H9 (cell line): ENCODE data around the gene SMDT1. TPM values are rescaled to one million over a fixed set of nuclear protein-coding genes. Genes with fewer than 3 reads are reported as not detected.

Experiments
- DNase-seq: peaks from one replicate; pipeline ENCODE4 v3.0.0-alpha.2; 2017
- H2AFZ ChIP-seq: one replicate; pipeline ENCODE4 v1.6.1; 2013; ENCODE audit warnings: mild to moderate bottlenecking, low read length, control low read depth, moderate library complexity
- H2AK5ac ChIP-seq: 2 replicates; pipeline ENCODE4 v1.6.1; 2013; ENCODE audit warnings: low read length, control low read depth, mixed read lengths; ENCODE audit not compliant: insufficient read length
- H2BK120ac ChIP-seq: one replicate; pipeline ENCODE4 v1.6.1; 2013; ENCODE audit warnings: low read depth, mild to moderate bottlenecking, low read length, control low read depth, inconsistent platforms; ENCODE audit not compliant: poor library complexity, severe bottlenecking
- H2BK12ac ChIP-seq: 2 replicates; pipeline ENCODE4 v1.6.1; 2013; ENCODE audit warnings: low read length, control low read depth, mixed read lengths, low read depth; ENCODE audit not compliant: insufficient read length
- H2BK15ac ChIP-seq: 2 replicates; pipeline ENCODE4 v1.6.1; 2013; ENCODE audit warnings: low read depth, low read length, control low read depth
- H2BK20ac ChIP-seq: one replicate; pipeline ENCODE4 v1.6.1; 2013; ENCODE audit warnings: low read depth, mild to moderate bottlenecking, low read length, control low read depth, inconsistent platforms; ENCODE audit not compliant: poor library complexity, severe bottlenecking
- H2BK5ac ChIP-seq: 2 replicates; pipeline ENCODE4 v1.6.1; 2013; ENCODE audit warnings: low read length, control low read depth, mixed read lengths; ENCODE audit not compliant: insufficient read length
- H3K14ac ChIP-seq: 2 replicates; pipeline ENCODE4 v1.6.1; 2013; ENCODE audit warnings: low read length, control low read depth; ENCODE audit not compliant: insufficient read depth
- H3K18ac ChIP-seq: 2 replicates; pipeline ENCODE4 v1.6.1; 2013; ENCODE audit warnings: low read depth, mild to moderate bottlenecking, mixed read lengths, low read length, control low read depth; ENCODE audit not compliant: insufficient read length
- H3K23ac ChIP-seq: 2 replicates; pipeline ENCODE4 v1.6.1; 2013; ENCODE audit warnings: low read length, control low read depth, mixed read lengths, low read depth; ENCODE audit not compliant: insufficient read length
- H3K23me2 ChIP-seq: 2 replicates; pipeline ENCODE4 v1.6.1; 2013; ENCODE audit warnings: low read depth, mild to moderate bottlenecking, mixed read lengths, low read length, control low read depth; ENCODE audit not compliant: insufficient read length, poor library complexity, severe bottlenecking
- H3K27ac ChIP-seq: 2 replicates; pipeline ENCODE4 v1.5.1; 2013; ENCODE audit warnings: low read length, control low read depth, mixed read lengths, low read depth; ENCODE audit not compliant: insufficient read length
- H3K27me3 ChIP-seq: 2 replicates; pipeline ENCODE4 v1.6.1; 2013; ENCODE audit warnings: low read length, control low read depth, inconsistent platforms; ENCODE audit not compliant: insufficient read depth
- H3K4ac ChIP-seq: 2 replicates; pipeline ENCODE4 v1.6.1; 2013; ENCODE audit warnings: low read depth, mild to moderate bottlenecking, control low read depth, inconsistent platforms, low read length, moderate library complexity
- H3K4me1 ChIP-seq: 2 replicates; pipeline ENCODE4 v1.6.1; 2013; ENCODE audit warnings: low read length, control low read depth, inconsistent platforms; ENCODE audit not compliant: insufficient read depth
- H3K4me2 ChIP-seq: 2 replicates; pipeline ENCODE4 v1.6.1; 2013; ENCODE audit warnings: low read length, control low read depth, mixed read lengths; ENCODE audit not compliant: insufficient read length, insufficient read depth
- H3K56ac ChIP-seq: 2 replicates; pipeline ENCODE4 v1.6.1; 2013; ENCODE audit warnings: low read depth, mild to moderate bottlenecking, mixed read lengths, low read length, control low read depth; ENCODE audit not compliant: insufficient read length
- H3K79me1 ChIP-seq: 2 replicates; pipeline ENCODE4 v1.6.1; 2013; ENCODE audit warnings: low read depth, mild to moderate bottlenecking, moderate library complexity, low read length, control low read depth, inconsistent platforms; ENCODE audit not compliant: insufficient read depth, poor library complexity, severe bottlenecking
- H3K79me2 ChIP-seq: 2 replicates; pipeline ENCODE4 v1.6.1; 2013; ENCODE audit warnings: low read length, control low read depth, inconsistent platforms; ENCODE audit not compliant: insufficient read depth
- H3K9ac ChIP-seq: 2 replicates; pipeline ENCODE4 v1.6.1; 2013; ENCODE audit warnings: low read length, control low read depth, mixed read lengths; ENCODE audit not compliant: insufficient read length; ENCODE audit errors: extremely low read depth
- H3K9me3 ChIP-seq: one replicate; pipeline ENCODE4 v1.6.1; 2013; ENCODE audit warnings: low read depth, low read length, inconsistent platforms; ENCODE audit not compliant: control insufficient read depth
- H3T11ph ChIP-seq: one replicate; pipeline ENCODE4 v1.6.1; 2013; ENCODE audit warnings: mild to moderate bottlenecking, low read length, control low read depth, inconsistent platforms
- H4K20me1 ChIP-seq: one replicate; pipeline ENCODE4 v1.6.1; 2013; ENCODE audit not compliant: control insufficient read depth, insufficient read length, insufficient read depth
- H4K5ac ChIP-seq: 2 replicates; pipeline ENCODE4 v1.6.1; 2013; ENCODE audit warnings: low read depth, mild to moderate bottlenecking, mixed read lengths, low read length, control low read depth; ENCODE audit not compliant: insufficient read length
- H4K8ac ChIP-seq: replicated peaks from 2 replicates; pipeline ENCODE4 v1.6.1; 2013; ENCODE audit warnings: low read length, control low read depth, mixed read lengths, low read depth; ENCODE audit not compliant: insufficient read length
- H4K91ac ChIP-seq: 2 replicates; pipeline ENCODE4 v1.6.1; 2013; ENCODE audit warnings: low read depth, mild to moderate bottlenecking, moderate library complexity, mixed read lengths, low read length, control low read depth; ENCODE audit not compliant: insufficient read length
- H3K27ac Mint-ChIP-seq, 3 experiments: 2 replicates in 2 of 3; 3 replicates in 1 of 3; pipeline ENCODE4 v1.8.0; 2020 to 2021; ENCODE audit warnings: mixed read lengths in 3 of 3, mild to moderate bottlenecking in 1 of 3, moderate library complexity in 1 of 3
- H3K27me3 Mint-ChIP-seq: 2 replicates; pipeline ENCODE4 v1.8.0; 2021; ENCODE audit warnings: low read depth, mild to moderate bottlenecking, moderate library complexity, mixed read lengths
- H3K36me3 Mint-ChIP-seq, 3 experiments: 2 replicates in 2 of 3; 3 replicates in 1 of 3; pipeline ENCODE4 v1.8.0; 2020 to 2021; ENCODE audit warnings: low read depth in 3 of 3, mixed read lengths in 3 of 3; ENCODE audit not compliant: insufficient read depth in 1 of 3
- H3K4me1 Mint-ChIP-seq, 2 experiments: 2 replicates each; pipeline ENCODE4 v1.8.0; 2020; ENCODE audit warnings: mixed read lengths in 2 of 2
- H3K4me3 Mint-ChIP-seq, 2 experiments: 2 replicates in 1 of 2; 3 replicates in 1 of 2; pipeline ENCODE4 v1.8.0; 2020 to 2021; ENCODE audit warnings: mild to moderate bottlenecking in 2 of 2, mixed read lengths in 2 of 2, moderate library complexity in 1 of 2
- H3K9me3 Mint-ChIP-seq, 2 experiments: 2 replicates in 1 of 2; 3 replicates in 1 of 2; pipeline ENCODE4 v1.8.0; 2020; ENCODE audit warnings: mild to moderate bottlenecking in 2 of 2, mixed read lengths in 2 of 2, moderate library complexity in 1 of 2
- CTCF ChIP-seq: fragments of 200-600 bp; sonication (generic); conservative IDR thresholded peaks from 3 replicates; pipeline ENCODE4 v1.8.0; 2021; ENCODE audit warnings: antibody characterized with exemption, mild to moderate bottlenecking
- WGBS: extraction: QIAGEN DNeasy Blood & Tissue Kit; methylation state at CpG from one replicate; pipeline ENCODE4 v1.1.7; 2013; ENCODE audit warnings: missing lambda C conversion rate, low lambda C conversion rate, mixed read lengths; ENCODE audit not compliant: insufficient read length; ENCODE audit errors: extremely low coverage; 5-methylcytosine and 5-hydroxymethylcytosine counted together
- total RNA-seq: library from RNA; stranded (reverse); gene quantifications from 2 replicates; pipeline ENCODE4 v1.2.1, GENCODE V29; 2021

SMDT1 gene
- total RNA-seq, 1 experiment from 2014 or later, result 45.0 TPM

- no CpG with 5 or more reads among the region's 5 CpGs for WGBS
- Histone ChIP-seq H2AFZ (no peak overlapping the region), H4K20me1 (peaks cover 5% of the 10 kb centered on the region), H3K23ac (no peak overlapping the region), H3K56ac (no peak overlapping the region), H2BK5ac (no peak overlapping the region), H2BK20ac (no peak overlapping the region), H3K23me2 (no peaks in the 10 kb centered on the region), H3K79me1 (no peaks in the 10 kb centered on the region), H4K8ac (no peak overlapping the region), H2BK120ac (no peak overlapping the region), H3K4me1 (peaks cover 7% of the 10 kb centered on the region; the same call in 1 of the 2 replicates), H3K27ac (no peak overlapping the region), H2BK12ac (no peak overlapping the region), H3K27me3 (no peaks in the 10 kb centered on the region), H3T11ph (no peak overlapping the region), H3K14ac (no peak overlapping the region), H2AK5ac (no peak overlapping the region), H2BK15ac (no peak overlapping the region), H3K18ac (no peak overlapping the region), H3K9me3 (no peaks in the 10 kb centered on the region), H3K79me2 (no peaks in the 10 kb centered on the region), H3K4me2 (no peak overlapping the region), H4K91ac (no peak overlapping the region), H4K5ac (no peak overlapping the region), H3K4ac (no peak overlapping the region), H3K9ac (no peak overlapping the region)
- Mint-ChIP-seq H3K9me3 (peaks cover 19 to 20% of the 10 kb centered on the region in 2 experiments), H3K27me3 (peaks cover 7% of the 10 kb centered on the region), H3K4me1 (peaks cover 10% of the 10 kb centered on the region in 2 experiments), H3K27ac (no peak overlapping the region), H3K36me3 (peaks cover 36 to 64% (median 61%) of the 10 kb centered on the region in 3 experiments), H3K4me3 (no peak overlapping the region)
- TF ChIP-seq CTCF, result no peak
- no peak for DNase-seq
These were observed 19.0 kb upstream of the SMDT1 start for GRCh38 chr22:42060489-42060888.
